Measurements from ENCODE around the gene DNM3.
A peak's percentile ranks its signal among the peaks of the same experiment; 100 is the strongest.

Gene DNM3

GRCh38 chr1:171834821-171835220 is 6.5 kb upstream of the DNM3 start:
- no peaks in the 10 kb centered on the region for H3K36me3 ChIP-seq (ENCODE audit: insufficient read depth, low read length)
- no peaks in the 10 kb centered on the region for H3K4me1 ChIP-seq (ENCODE audit: insufficient read depth, low read length)
- H2AFZ ChIP-seq (ENCODE audit: low read depth, low read length): no peak overlapping the region
- H3K9me3 ChIP-seq (ENCODE audit: low read length): no peaks in the 10 kb centered on the region
- H3K4me3 ChIP-seq (ENCODE audit: low read length): no peak overlapping the region
- peaks cover 6% of the 10 kb centered on the region for H3K27me3 ChIP-seq (ENCODE audit: insufficient read depth, low read length)

GRCh38 chr1:171835891-171836290 is 5.4 kb upstream of the DNM3 start:
- no peaks in the 10 kb centered on the region for H3K9me3 ChIP-seq (ENCODE audit: low read length)
- H3K4me3 ChIP-seq (ENCODE audit: low read length): no peak overlapping the region
- H3K27me3 ChIP-seq (ENCODE audit: insufficient read depth, low read length): peaks cover 12% of the 10 kb centered on the region
- H3K36me3 ChIP-seq (ENCODE audit: insufficient read depth, low read length): no peaks in the 10 kb centered on the region
- no peaks in the 10 kb centered on the region for H3K4me1 ChIP-seq (ENCODE audit: insufficient read depth, low read length)
- H2AFZ ChIP-seq (ENCODE audit: low read depth, low read length): no peak overlapping the region

- peaks cover 5% of the 10 kb centered on the region for H3K4me1 ChIP-seq (ENCODE audit: insufficient read depth, low read length)
- no peaks in the 10 kb centered on the region for H3K9me3 ChIP-seq (ENCODE audit: low read length)
- peak overlapping the region; percentile 67 for H3K4me3 ChIP-seq (ENCODE audit: low read length)
- H3K27me3 ChIP-seq (ENCODE audit: insufficient read depth, low read length): peaks cover 31% of the 10 kb centered on the region
- no peaks in the 10 kb centered on the region for H3K36me3 ChIP-seq (ENCODE audit: insufficient read depth, low read length)
- peak overlapping the region; percentile 87 for H2AFZ ChIP-seq (ENCODE audit: low read depth, low read length)
Measured at GRCh38 chr1:171841931-171842761, 848 bp downstream of the DNM3 start.

- H3K36me3 ChIP-seq (ENCODE audit: insufficient read depth, low read length): no peaks in the 10 kb centered on the region
- H3K9me3 ChIP-seq (ENCODE audit: low read length): no peaks in the 10 kb centered on the region
- H3K27me3 ChIP-seq (ENCODE audit: insufficient read depth, low read length): peaks cover 32% of the 10 kb centered on the region
- H2AFZ ChIP-seq (ENCODE audit: low read depth, low read length): no peak overlapping the region
- no peak overlapping the region for H3K4me3 ChIP-seq (ENCODE audit: low read length)
- H3K4me1 ChIP-seq (ENCODE audit: insufficient read depth, low read length): peaks cover 5% of the 10 kb centered on the region
Measured at GRCh38 chr1:171844381-171844780, 3.1 kb downstream of the DNM3 start.

GRCh38 chr1:171845998-171846397 is 4.7 kb downstream of the DNM3 start:
- H2AFZ ChIP-seq (ENCODE audit: low read depth, low read length): no peak overlapping the region
- no peak overlapping the region for H3K4me3 ChIP-seq (ENCODE audit: low read length)
- no peaks in the 10 kb centered on the region for H3K9me3 ChIP-seq (ENCODE audit: low read length)
- H3K36me3 ChIP-seq (ENCODE audit: insufficient read depth, low read length): no peaks in the 10 kb centered on the region
- H3K27me3 ChIP-seq (ENCODE audit: insufficient read depth, low read length): peaks cover 24% of the 10 kb centered on the region
- H3K4me1 ChIP-seq (ENCODE audit: insufficient read depth, low read length): peaks cover 5% of the 10 kb centered on the region

GRCh38 chr1:171849245-171849898 is 8.1 kb downstream of the DNM3 start:
- Histone ChIP-seq H3K27me3 (ENCODE audit: insufficient read depth, low read length) (peaks cover 9% of the 10 kb centered on the region), H3K36me3 (ENCODE audit: insufficient read depth, low read length) (no peaks in the 10 kb centered on the region), H3K4me3 (ENCODE audit: low read length) (no peak overlapping the region), H3K9me3 (ENCODE audit: low read length) (no peaks in the 10 kb centered on the region), H2AFZ (ENCODE audit: low read depth, low read length) (no peak overlapping the region), H3K4me1 (ENCODE audit: insufficient read depth, low read length) (no peaks in the 10 kb centered on the region)

- Histone ChIP-seq H3K27me3 (ENCODE audit: insufficient read depth, low read length) (peaks cover 6% of the 10 kb centered on the region), H3K4me1 (ENCODE audit: insufficient read depth, low read length) (no peaks in the 10 kb centered on the region), H3K9me3 (ENCODE audit: low read length) (no peaks in the 10 kb centered on the region), H2AFZ (ENCODE audit: low read depth, low read length) (no peak overlapping the region), H3K4me3 (ENCODE audit: low read length) (no peak overlapping the region), H3K36me3 (ENCODE audit: insufficient read depth, low read length) (no peaks in the 10 kb centered on the region)
Measured at GRCh38 chr1:171850651-171851350, 9.5 kb downstream of the DNM3 start.

- Histone ChIP-seq H2AFZ (ENCODE audit: low read depth, low read length) (no peak overlapping the region), H3K9me3 (ENCODE audit: low read length) (no peaks in the 10 kb centered on the region), H3K36me3 (ENCODE audit: insufficient read depth, low read length) (no peaks in the 10 kb centered on the region), H3K4me3 (ENCODE audit: low read length) (no peak overlapping the region), H3K4me1 (ENCODE audit: insufficient read depth, low read length) (no peaks in the 10 kb centered on the region), H3K27me3 (ENCODE audit: insufficient read depth, low read length) (peaks cover 6% of the 10 kb centered on the region)
Measured at GRCh38 chr1:171852272-171852671, 11.0 kb downstream of the DNM3 start.

GRCh38 chr1:171855381-171855780 is 14.1 kb downstream of the DNM3 start:
- Histone ChIP-seq H3K4me3 (ENCODE audit: low read length) (no peak overlapping the region), H3K9me3 (ENCODE audit: low read length) (no peaks in the 10 kb centered on the region), H3K27me3 (ENCODE audit: insufficient read depth, low read length) (peaks cover 2% of the 10 kb centered on the region), H3K4me1 (ENCODE audit: insufficient read depth, low read length) (no peaks in the 10 kb centered on the region), H3K36me3 (ENCODE audit: insufficient read depth, low read length) (no peaks in the 10 kb centered on the region), H2AFZ (ENCODE audit: low read depth, low read length) (no peak overlapping the region)

- H3K27me3 ChIP-seq (ENCODE audit: insufficient read depth, low read length): no peaks in the 10 kb centered on the region
- H3K9me3 ChIP-seq (ENCODE audit: low read length): no peaks in the 10 kb centered on the region
- no peak overlapping the region for H3K4me3 ChIP-seq (ENCODE audit: low read length)
- no peak overlapping the region for H2AFZ ChIP-seq (ENCODE audit: low read depth, low read length)
- H3K36me3 ChIP-seq (ENCODE audit: insufficient read depth, low read length): no peaks in the 10 kb centered on the region
- no peaks in the 10 kb centered on the region for H3K4me1 ChIP-seq (ENCODE audit: insufficient read depth, low read length)
Measured at GRCh38 chr1:171858696-171859095, 17.4 kb downstream of the DNM3 start.

- Histone ChIP-seq H2AFZ (ENCODE audit: low read depth, low read length) (no peak overlapping the region), H3K36me3 (ENCODE audit: insufficient read depth, low read length) (no peaks in the 10 kb centered on the region), H3K4me3 (ENCODE audit: low read length) (no peak overlapping the region), H3K9me3 (ENCODE audit: low read length) (no peaks in the 10 kb centered on the region), H3K27me3 (ENCODE audit: insufficient read depth, low read length) (no peaks in the 10 kb centered on the region), H3K4me1 (ENCODE audit: insufficient read depth, low read length) (peaks cover 5% of the 10 kb centered on the region)
Measured at GRCh38 chr1:171860696-171861095, 19.4 kb downstream of the DNM3 start.

GRCh38 chr1:171863531-171863930 is 22.2 kb downstream of the DNM3 start:
- no peaks in the 10 kb centered on the region for H3K36me3 ChIP-seq (ENCODE audit: insufficient read depth, low read length)
- H3K27me3 ChIP-seq (ENCODE audit: insufficient read depth, low read length): no peaks in the 10 kb centered on the region
- H2AFZ ChIP-seq (ENCODE audit: low read depth, low read length): no peak overlapping the region
- H3K4me1 ChIP-seq (ENCODE audit: insufficient read depth, low read length): peaks cover 5% of the 10 kb centered on the region
- no peak overlapping the region for H3K4me3 ChIP-seq (ENCODE audit: low read length)
- H3K9me3 ChIP-seq (ENCODE audit: low read length): no peaks in the 10 kb centered on the region

- no peak overlapping the region for H2AFZ ChIP-seq (ENCODE audit: low read depth, low read length)
- no peaks in the 10 kb centered on the region for H3K27me3 ChIP-seq (ENCODE audit: insufficient read depth, low read length)
- peaks cover 5% of the 10 kb centered on the region for H3K4me1 ChIP-seq (ENCODE audit: insufficient read depth, low read length)
Measured at GRCh38 chr1:171864308-171864707, 23.0 kb downstream of the DNM3 start.

More at GRCh38 chr1:171864308-171864707, 23.0 kb downstream of the DNM3 start:
- no peaks in the 10 kb centered on the region for H3K36me3 ChIP-seq (ENCODE audit: insufficient read depth, low read length)
- no peak overlapping the region for H3K4me3 ChIP-seq (ENCODE audit: low read length)
- H3K9me3 ChIP-seq (ENCODE audit: low read length): no peaks in the 10 kb centered on the region
